Aorta (tissue), 5 donors: ENCODE data around the gene NKD1. TPM values are rescaled to one million over a fixed set of nuclear protein-coding genes. Genes with fewer than 3 reads are reported as not detected.

ENCODE experiments used
- ATAC-seq: fragments of 200-7000 bp; cut with Tn5 transposase; one replicate; pipeline ENCODE4 v1.9.1; 2022; ENCODE audit warnings: moderate library complexity; ENCODE audit not compliant: low FRiP score
- DNase-seq, 2 donors: peaks; one replicate each; pipeline ENCODE4 v3.0.0-alpha.2; 2020
- H3K27ac ChIP-seq, 2 donors: one replicate each; pipeline ENCODE4 v1.5.1; 2013; ENCODE audit warnings: low read length in 2 of 2, mild to moderate bottlenecking in 2 of 2, moderate library complexity in 2 of 2, control low read depth in 1 of 2, inconsistent platforms in 1 of 2, low read depth in 1 of 2
- H3K27me3 ChIP-seq, 2 donors: one replicate each; pipeline ENCODE4 v1.6.1; 2013; ENCODE audit warnings: control low read depth in 1 of 2, low read length in 1 of 2, mild to moderate bottlenecking in 1 of 2, moderate library complexity in 1 of 2; ENCODE audit not compliant: insufficient read depth in 2 of 2, control insufficient read depth in 1 of 2
- H3K36me3 ChIP-seq, 2 donors: one replicate each; pipeline ENCODE4 v1.6.1; 2013; ENCODE audit warnings: control low read depth in 1 of 2, low read length in 1 of 2, mild to moderate bottlenecking in 1 of 2; ENCODE audit not compliant: insufficient read depth in 2 of 2, control insufficient read depth in 1 of 2
- H3K4me1 ChIP-seq, 2 donors: one replicate each; pipeline ENCODE4 v1.6.1; 2013; ENCODE audit warnings: low read length in 2 of 2, control low read depth in 1 of 2, mild to moderate bottlenecking in 1 of 2, moderate library complexity in 1 of 2; ENCODE audit not compliant: insufficient read depth in 2 of 2, control insufficient read depth in 1 of 2
- H3K4me3 ChIP-seq, 2 donors: one replicate each; pipeline ENCODE4 v1.5.1; 2013; ENCODE audit warnings: low read length in 2 of 2, control low read depth in 1 of 2, mild to moderate bottlenecking in 1 of 2
- H3K9me3 ChIP-seq: one replicate; pipeline ENCODE4 v1.6.1; 2013; ENCODE audit warnings: mild to moderate bottlenecking, low read length; ENCODE audit not compliant: control insufficient read depth
- WGBS, 2 donors: extraction: QIAGEN DNeasy Blood & Tissue Kit; methylation state at CpG; one replicate each; pipeline ENCODE4 v1.1.7; 2013; 5-methylcytosine and 5-hydroxymethylcytosine counted together
- intact Hi-C, 2 donors: fragments of 100-400 bp; cut with DNase I; formaldehyde crosslinking; loops; one replicate each; pipeline versions ENCODE4 v1.14.2 to v1.15.0; 2022
- polyA plus RNA-seq, 2 donors: library from polyadenylated mRNA; stranded (reverse); fragments of 200-250 nt; gene quantifications; one replicate each; pipeline ENCODE4 v1.2.3, GENCODE V29; 2013
- total RNA-seq, 2 donors: library from RNA; stranded (reverse); fragmentation: NEBNext Ultra II Directional; extraction: Animal tissue kit (Norgen Biotek cat#: 25700); gene quantifications; one replicate each; pipeline ENCODE4 v1.2.1, GENCODE V29; 2021
- donor health status: healthy with polysubstance abuse.
- donor health status: Bipolar disorder and iron deficiency.
- donor health status: DM: no; HTN: no; CAD: no.
- donor health status: DM: no; HTN: no; CAD: no.
- donor health status: DM: yes; HTN: yes; CAD: no.

Gene NKD1
- total and polyA plus RNA-seq, 4 donors: 5.1 to 55.2 (median 21.0) TPM

GRCh38 chr16:50598936-50599361 lies 50.8 kb downstream of the NKD1 start:
- H3K27ac ChIP-seq: no peak overlapping the region
- no peaks in the 10 kb centered on the region for H3K27me3 ChIP-seq
- H3K4me1 ChIP-seq: peaks cover 0 to 5% of the 10 kb centered on the region in 2 donors
- ATAC-seq (no peak), DNase-seq (peak in 1 of 2 donors; percentile 59)
- no peaks in the 10 kb centered on the region for H3K9me3 ChIP-seq
- intact Hi-C loops: no loop called here
- 91 to 94% methylated on average over 8 of the region's 8 CpGs for WGBS, 2 donors
- H3K4me3 ChIP-seq: no peak overlapping the region
- no peaks in the 10 kb centered on the region for H3K36me3 ChIP-seq

GRCh38 chr16:50599494-50599893 lies 51.3 kb downstream of the NKD1 start:
- Histone ChIP-seq H3K4me3 (no peak overlapping the region), H3K27ac (no peak overlapping the region), H3K36me3 (no peaks in the 10 kb centered on the region), H3K9me3 (no peaks in the 10 kb centered on the region), H3K27me3 (no peaks in the 10 kb centered on the region), H3K4me1 (peaks cover 0 to 5% of the 10 kb centered on the region in 2 donors)
- ATAC-seq (no peak), DNase-seq (peak in 1 of 2 donors; percentile 57)
- 50 to 62% methylated on average over 6 of the region's 6 CpGs for WGBS, 2 donors
- intact Hi-C loops: no loop called here

- intact Hi-C loops: loop anchor here in 1 of 2 donors (5.0 kb wide), 1 partner anchor 48 kb away; no protein-coding TSS in a partner anchor
- ATAC-seq: no peak
- H3K9me3 ChIP-seq: no peaks in the 10 kb centered on the region
- H3K36me3 ChIP-seq: no peaks in the 10 kb centered on the region
- peaks cover 0 to 5% of the 10 kb centered on the region in 2 donors for H3K4me1 ChIP-seq
- H3K4me3 ChIP-seq: no peak overlapping the region
- DNase-seq: peak; percentile 60 to 80
- H3K27ac ChIP-seq: peak overlapping the region; percentile 23 to 72
- H3K27me3 ChIP-seq: no peaks in the 10 kb centered on the region
- 52 to 60% methylated on average over 15 of the region's 15 CpGs for WGBS, 2 donors
Measured at GRCh38 chr16:50600582-50601283, 52.5 kb downstream of the NKD1 start.

- DNase-seq: peak in 1 of 2 donors; percentile 69
- Histone ChIP-seq H3K27me3 (no peaks in the 10 kb centered on the region), H3K9me3 (no peaks in the 10 kb centered on the region), H3K4me1 (peaks cover 0 to 5% of the 10 kb centered on the region in 2 donors), H3K36me3 (no peaks in the 10 kb centered on the region), H3K27ac (peak overlapping the region; percentile 23 to 72), H3K4me3 (no peak overlapping the region)
- WGBS, 2 donors: 82 to 86% methylated on average over 12 of the region's 12 CpGs
- ATAC-seq: no peak
- intact Hi-C loops: loop anchor here in 1 of 2 donors (5.0 kb wide), 1 partner anchor 49 kb away; no protein-coding TSS in a partner anchor
Measured at GRCh38 chr16:50601341-50601740, 53.1 kb downstream of the NKD1 start.

GRCh38 chr16:50602126-50602525 lies 53.9 kb downstream of the NKD1 start:
- peak in 1 of 2 donors; percentile 55 for DNase-seq
- peaks cover 0 to 5% of the 10 kb centered on the region in 2 donors for H3K4me1 ChIP-seq
- no peaks in the 10 kb centered on the region for H3K9me3 ChIP-seq
- no peaks in the 10 kb centered on the region for H3K36me3 ChIP-seq
- H3K27me3 ChIP-seq: no peaks in the 10 kb centered on the region
- H3K4me3 ChIP-seq: no peak overlapping the region
- ATAC-seq: no peak
- H3K27ac ChIP-seq: peak overlapping the region; percentile 23 to 72
- intact Hi-C loops: loop anchor here in 1 of 2 donors (5.0 kb wide), 1 partner anchor 50 kb away; no protein-coding TSS in a partner anchor
- 80 to 88% methylated on average over 5 of the region's 5 CpGs for WGBS, 2 donors

GRCh38 chr16:50602531-50603205 lies 54.5 kb downstream of the NKD1 start:
- WGBS, 2 donors: 50 to 59% methylated on average over 14 of the region's 14 CpGs

GRCh38 chr16:50603206-50604064 lies 55.2 kb downstream of the NKD1 start:
- 5 to 8% methylated on average over 18 of the region's 18 CpGs for WGBS, 2 donors
- Histone ChIP-seq H3K36me3 (no peaks in the 10 kb centered on the region), H3K27ac (peak overlapping the region; percentile 86 to 95), H3K4me3 (no peak overlapping the region), H3K9me3 (no peaks in the 10 kb centered on the region), H3K4me1 (peaks cover 0 to 5% of the 10 kb centered on the region in 2 donors), H3K27me3 (no peaks in the 10 kb centered on the region)
- DNase-seq (peak; percentile 71 to 86), ATAC-seq (peak; percentile 79)
- intact Hi-C loops: loop anchor here in 1 of 2 donors (5.0 kb wide), 1 partner anchor 51 kb away; no protein-coding TSS in a partner anchor

More at GRCh38 chr16:50602531-50603205, 54.5 kb downstream of the NKD1 start:
- peak in 1 of 2 donors; percentile 55 for DNase-seq
- Histone ChIP-seq H3K27me3 (no peaks in the 10 kb centered on the region), H3K4me3 (no peak overlapping the region), H3K9me3 (no peaks in the 10 kb centered on the region), H3K36me3 (no peaks in the 10 kb centered on the region), H3K4me1 (peaks cover 0 to 5% of the 10 kb centered on the region in 2 donors), H3K27ac (peak overlapping the region; percentile 86 to 95)
- intact Hi-C loops: loop anchor here in 1 of 2 donors (5.0 kb wide), 1 partner anchor 50 kb away; no protein-coding TSS in a partner anchor
- no peak for ATAC-seq

- Histone ChIP-seq H3K4me1 (peaks cover 0 to 5% of the 10 kb centered on the region in 2 donors), H3K27ac (peak overlapping the region; percentile 86 to 95), H3K4me3 (no peak overlapping the region), H3K9me3 (no peaks in the 10 kb centered on the region), H3K27me3 (no peaks in the 10 kb centered on the region), H3K36me3 (no peaks in the 10 kb centered on the region)
- WGBS, 2 donors: 33 to 50% methylated on average over 2 of the region's 2 CpGs
- DNase-seq (no peak), ATAC-seq (no peak)
- intact Hi-C loops: loop anchor here in 1 of 2 donors (5.0 kb wide), 1 partner anchor 52 kb away; no protein-coding TSS in a partner anchor
Measured at GRCh38 chr16:50604065-50604418, 55.8 kb downstream of the NKD1 start.
